ENCODE data around the gene GPR68.
"Not testable (repeated sequence)": the region's sequence is repeated elsewhere in the genome, so short reads cannot be mapped to it uniquely, and the experiment has no call there.

GPR68 gene

GRCh38 chr14:91229743-91230200 lies 14.7 kb downstream of the GPR68 start:
- no peaks in the 10 kb centered on the region for H3K27me3 ChIP-seq (ENCODE audit: low read depth, low read length)
- no peak overlapping the region for H3K9ac ChIP-seq (ENCODE audit: low read length)
- no peak overlapping the region for H3K4me3 ChIP-seq (ENCODE audit: low read length)
- peak overlapping the region; percentile 65 for H3K4me2 ChIP-seq (ENCODE audit: low read length)
- peaks cover 32% of the 10 kb centered on the region for H3K4me1 ChIP-seq (ENCODE audit: low read length)
- H3K36me3 ChIP-seq (replicated peaks; ENCODE audit: low read depth, low read length), result peaks cover 4% of the 10 kb centered on the region
- no peaks in the 10 kb centered on the region for H3K79me2 ChIP-seq (ENCODE audit: low read length)
- H3K27ac ChIP-seq (ENCODE audit: low read length), result no peak overlapping the region
- H3K9me3 ChIP-seq (ENCODE audit: insufficient read depth, low read length), result peaks cover 6% of the 10 kb centered on the region; the same call in 1 of the 2 replicates
- H2AFZ ChIP-seq (ENCODE audit: low read depth, low read length), result no peak overlapping the region
- H4K20me1 ChIP-seq (ENCODE audit: insufficient read depth, low read length), result no peaks in the 10 kb centered on the region
- TF ChIP-seq EZH2phosphoT487 (IDR thresholded peaks at IDR 0.05; ENCODE audit: low read depth) (no peak), CTCF (IDR thresholded peaks at IDR 0.05; ENCODE audit: low read depth, low read length) (no peak)

- peak overlapping the region; percentile 52 for H3K27ac ChIP-seq (ENCODE audit: low read length)
- peaks cover 32% of the 10 kb centered on the region for H3K4me1 ChIP-seq (ENCODE audit: low read length)
- H4K20me1 ChIP-seq (ENCODE audit: insufficient read depth, low read length), result no peaks in the 10 kb centered on the region
- TF ChIP-seq CTCF (IDR thresholded peaks at IDR 0.05; ENCODE audit: low read depth, low read length) (no peak), EZH2phosphoT487 (IDR thresholded peaks at IDR 0.05; ENCODE audit: low read depth) (no peak)
- H3K36me3 ChIP-seq (replicated peaks; ENCODE audit: low read depth, low read length), result peaks cover 4% of the 10 kb centered on the region
- H3K4me2 ChIP-seq (ENCODE audit: low read length), result peak overlapping the region; percentile 65
- peak overlapping the region; percentile 28; the same call in 1 of the 2 replicates for H3K4me3 ChIP-seq (ENCODE audit: low read length)
- no peaks in the 10 kb centered on the region for H3K27me3 ChIP-seq (ENCODE audit: low read depth, low read length)
- peaks cover 6% of the 10 kb centered on the region; the same call in 1 of the 2 replicates for H3K9me3 ChIP-seq (ENCODE audit: insufficient read depth, low read length)
- H2AFZ ChIP-seq (ENCODE audit: low read depth, low read length), result no peak overlapping the region
- H3K9ac ChIP-seq (ENCODE audit: low read length), result no peak overlapping the region
- no peaks in the 10 kb centered on the region for H3K79me2 ChIP-seq (ENCODE audit: low read length)
These were observed 15.5 kb downstream of the GPR68 start for GRCh38 chr14:91229005-91229382.

- H2AFZ ChIP-seq (ENCODE audit: low read depth, low read length), result peak overlapping the region; percentile 59; the same call in 1 of the 2 replicates
- no peaks in the 10 kb centered on the region for H3K79me2 ChIP-seq (ENCODE audit: low read length)
- H3K4me3 ChIP-seq (ENCODE audit: low read length), result peak overlapping the region; percentile 28; the same call in 1 of the 2 replicates
- H3K27ac ChIP-seq (ENCODE audit: low read length), result peak overlapping the region; percentile 52
- TF ChIP-seq CTCF (IDR thresholded peaks at IDR 0.05; ENCODE audit: low read depth, low read length) (no peak), EZH2phosphoT487 (IDR thresholded peaks at IDR 0.05; ENCODE audit: low read depth) (no peak)
- peak overlapping the region; percentile 65 for H3K4me2 ChIP-seq (ENCODE audit: low read length)
- H3K9ac ChIP-seq (ENCODE audit: low read length), result peak overlapping the region; percentile 30; the same call in 1 of the 2 replicates
- H3K27me3 ChIP-seq (ENCODE audit: low read depth, low read length), result no peaks in the 10 kb centered on the region
- peaks cover 6% of the 10 kb centered on the region; the same call in 1 of the 2 replicates for H3K9me3 ChIP-seq (ENCODE audit: insufficient read depth, low read length)
- peaks cover 32% of the 10 kb centered on the region for H3K4me1 ChIP-seq (ENCODE audit: low read length)
- no peaks in the 10 kb centered on the region for H4K20me1 ChIP-seq (ENCODE audit: insufficient read depth, low read length)
- H3K36me3 ChIP-seq (replicated peaks; ENCODE audit: low read depth, low read length), result peaks cover 4% of the 10 kb centered on the region
These were observed 16.1 kb downstream of the GPR68 start for GRCh38 chr14:91228112-91229004.

GRCh38 chr14:91227183-91227628 lies 17.3 kb downstream of the GPR68 start:
- no peak overlapping the region for H3K4me3 ChIP-seq (ENCODE audit: low read length)
- H3K79me2 ChIP-seq (ENCODE audit: low read length), result no peaks in the 10 kb centered on the region
- H4K20me1 ChIP-seq (ENCODE audit: insufficient read depth, low read length), result no peaks in the 10 kb centered on the region
- H3K4me1 ChIP-seq (ENCODE audit: low read length), result peaks cover 32% of the 10 kb centered on the region
- H2AFZ ChIP-seq (ENCODE audit: low read depth, low read length), result no peak overlapping the region
- no peak overlapping the region for H3K9ac ChIP-seq (ENCODE audit: low read length)
- H3K9me3 ChIP-seq (ENCODE audit: insufficient read depth, low read length), result peaks cover 6% of the 10 kb centered on the region; the same call in 1 of the 2 replicates
- no peak overlapping the region for H3K27ac ChIP-seq (ENCODE audit: low read length)
- H3K4me2 ChIP-seq (ENCODE audit: low read length), result no peak overlapping the region
- H3K36me3 ChIP-seq (replicated peaks; ENCODE audit: low read depth, low read length), result peaks cover 4% of the 10 kb centered on the region
- TF ChIP-seq CTCF (IDR thresholded peaks at IDR 0.05; ENCODE audit: low read depth, low read length) (no peak), EZH2phosphoT487 (IDR thresholded peaks at IDR 0.05; ENCODE audit: low read depth) (no peak)
- no peaks in the 10 kb centered on the region for H3K27me3 ChIP-seq (ENCODE audit: low read depth, low read length)

GRCh38 chr14:91226360-91226759 lies 18.1 kb downstream of the GPR68 start:
- peaks cover 32% of the 10 kb centered on the region for H3K4me1 ChIP-seq (ENCODE audit: low read length)
- H3K4me2 ChIP-seq (ENCODE audit: low read length), result not testable (repeated sequence)

More at GRCh38 chr14:91226360-91226759, 18.1 kb downstream of the GPR68 start:
- H3K79me2 ChIP-seq (ENCODE audit: low read length); H3K27me3 ChIP-seq (ENCODE audit: low read depth, low read length); H3K36me3 ChIP-seq (replicated peaks; ENCODE audit: low read depth, low read length); H3K9me3 ChIP-seq (ENCODE audit: insufficient read depth, low read length); H3K4me3 ChIP-seq (ENCODE audit: low read length); H3K9ac ChIP-seq (ENCODE audit: low read length); H4K20me1 ChIP-seq (ENCODE audit: insufficient read depth, low read length); H2AFZ ChIP-seq (ENCODE audit: low read depth, low read length); H3K27ac ChIP-seq (ENCODE audit: low read length): not testable (repeated sequence)

All from OCI-LY3 (cell line).